Nephron progenitor cell (in vitro differentiated cells): ENCODE data around the gene MLNR.

Experiments used
- DNase-seq: peaks from one replicate; pipeline ENCODE4 v3.0.0; 2021
- H3K27ac Mint-ChIP-seq: 2 replicates; pipeline ENCODE4 v1.8.0; 2021; ENCODE audit warnings: mild to moderate bottlenecking, moderate library complexity, mixed read lengths
- H3K27me3 Mint-ChIP-seq: 2 replicates; pipeline ENCODE4 v1.8.0; 2021; ENCODE audit warnings: mild to moderate bottlenecking, low read depth, mixed read lengths; ENCODE audit not compliant: poor library complexity
- H3K36me3 Mint-ChIP-seq: 2 replicates; pipeline ENCODE4 v1.8.0; 2021; ENCODE audit warnings: low read depth, mixed read lengths
- H3K4me1 Mint-ChIP-seq: 2 replicates; pipeline ENCODE4 v1.8.0; 2021; ENCODE audit warnings: mixed read lengths
- H3K4me3 Mint-ChIP-seq: 2 replicates; pipeline ENCODE4 v1.8.0; 2021; ENCODE audit warnings: mild to moderate bottlenecking, moderate library complexity, mixed read lengths
- H3K9me3 Mint-ChIP-seq: 2 replicates; pipeline ENCODE4 v1.8.0; 2021; ENCODE audit warnings: mild to moderate bottlenecking, moderate library complexity, mixed read lengths
- TF ChIP-seq, protein P1 (sequence below): fragments of 200-600 bp; sonication (generic); IDR thresholded peaks from 2 replicates; pipeline ENCODE4 v1.5.0; 2021; ENCODE audit warnings: antibody characterized with exemption

Gene MLNR

DNA sequence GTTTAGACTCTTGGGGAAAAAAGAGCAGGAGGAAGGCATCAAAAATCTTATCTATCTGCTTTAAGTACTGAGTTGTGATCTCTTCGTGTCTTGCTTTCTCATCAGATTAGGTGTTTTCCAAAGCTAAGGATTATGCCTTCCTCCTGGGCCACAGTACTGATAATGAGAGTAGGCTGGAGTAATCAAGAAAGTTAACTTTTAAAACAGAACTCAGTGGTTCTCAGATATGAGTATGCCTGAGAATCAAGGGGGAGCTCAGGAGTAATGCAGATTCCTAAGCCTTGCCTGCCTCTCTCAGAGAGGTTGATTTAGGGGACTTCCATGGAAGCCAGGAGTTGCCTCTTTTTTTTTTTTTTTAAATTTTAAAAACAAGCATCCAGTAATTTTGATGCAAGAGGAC, 51.1 kb downstream of the MLNR start:
- TF ChIP-seq, protein P1, sequence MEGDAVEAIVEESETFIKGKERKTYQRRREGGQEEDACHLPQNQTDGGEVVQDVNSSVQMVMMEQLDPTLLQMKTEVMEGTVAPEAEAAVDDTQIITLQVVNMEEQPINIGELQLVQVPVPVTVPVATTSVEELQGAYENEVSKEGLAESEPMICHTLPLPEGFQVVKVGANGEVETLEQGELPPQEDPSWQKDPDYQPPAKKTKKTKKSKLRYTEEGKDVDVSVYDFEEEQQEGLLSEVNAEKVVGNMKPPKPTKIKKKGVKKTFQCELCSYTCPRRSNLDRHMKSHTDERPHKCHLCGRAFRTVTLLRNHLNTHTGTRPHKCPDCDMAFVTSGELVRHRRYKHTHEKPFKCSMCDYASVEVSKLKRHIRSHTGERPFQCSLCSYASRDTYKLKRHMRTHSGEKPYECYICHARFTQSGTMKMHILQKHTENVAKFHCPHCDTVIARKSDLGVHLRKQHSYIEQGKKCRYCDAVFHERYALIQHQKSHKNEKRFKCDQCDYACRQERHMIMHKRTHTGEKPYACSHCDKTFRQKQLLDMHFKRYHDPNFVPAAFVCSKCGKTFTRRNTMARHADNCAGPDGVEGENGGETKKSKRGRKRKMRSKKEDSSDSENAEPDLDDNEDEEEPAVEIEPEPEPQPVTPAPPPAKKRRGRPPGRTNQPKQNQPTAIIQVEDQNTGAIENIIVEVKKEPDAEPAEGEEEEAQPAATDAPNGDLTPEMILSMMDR = no peak
- Mint-ChIP-seq H3K36me3 (peaks cover 8% of the 10 kb centered on the region), H3K9me3 (no peaks in the 10 kb centered on the region), H3K27me3 (no peaks in the 10 kb centered on the region), H3K4me1 (no peaks in the 10 kb centered on the region), H3K4me3 (no peak overlapping the region), H3K27ac (no peak overlapping the region)
- DNase-seq = no peak
